GM18861 (cell line): Measurements from ENCODE around the gene PRELID1.

Experiments used
- ATAC-seq: cut with Tn5 transposase; IDR thresholded peaks from one replicate; pipeline ENCODE4 v1.9.1; 2021; ENCODE audit not compliant: unreplicated experiment

PRELID1 gene

DNA sequence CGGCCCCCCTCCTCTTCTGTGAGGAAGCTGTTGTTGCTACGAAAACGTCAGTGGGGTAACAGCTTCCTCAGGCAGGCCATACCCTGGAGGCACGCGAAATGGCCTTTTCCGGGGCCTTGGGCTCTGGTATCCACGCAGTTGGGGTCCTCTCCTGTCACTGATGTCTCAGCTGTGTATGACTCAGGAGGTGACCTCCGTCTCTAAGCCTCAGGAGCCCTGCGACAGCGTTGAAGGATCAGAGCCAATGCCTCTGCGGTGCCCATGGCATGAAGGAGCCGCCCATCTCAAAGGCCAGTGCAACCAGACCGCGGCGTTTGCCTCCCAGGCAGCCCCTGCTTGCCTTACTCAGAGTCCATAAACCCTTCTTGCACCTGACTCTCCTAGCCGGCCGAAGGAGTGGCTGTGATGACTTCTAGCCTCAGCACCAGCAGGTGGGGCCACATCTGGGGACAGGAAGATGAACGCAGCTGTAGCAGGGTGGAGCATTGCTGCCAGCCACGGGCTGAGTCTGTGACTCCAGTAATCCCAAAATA, 9.1 kb downstream of the PRELID1 start:
- ATAC-seq = peak; percentile 25

DNA sequence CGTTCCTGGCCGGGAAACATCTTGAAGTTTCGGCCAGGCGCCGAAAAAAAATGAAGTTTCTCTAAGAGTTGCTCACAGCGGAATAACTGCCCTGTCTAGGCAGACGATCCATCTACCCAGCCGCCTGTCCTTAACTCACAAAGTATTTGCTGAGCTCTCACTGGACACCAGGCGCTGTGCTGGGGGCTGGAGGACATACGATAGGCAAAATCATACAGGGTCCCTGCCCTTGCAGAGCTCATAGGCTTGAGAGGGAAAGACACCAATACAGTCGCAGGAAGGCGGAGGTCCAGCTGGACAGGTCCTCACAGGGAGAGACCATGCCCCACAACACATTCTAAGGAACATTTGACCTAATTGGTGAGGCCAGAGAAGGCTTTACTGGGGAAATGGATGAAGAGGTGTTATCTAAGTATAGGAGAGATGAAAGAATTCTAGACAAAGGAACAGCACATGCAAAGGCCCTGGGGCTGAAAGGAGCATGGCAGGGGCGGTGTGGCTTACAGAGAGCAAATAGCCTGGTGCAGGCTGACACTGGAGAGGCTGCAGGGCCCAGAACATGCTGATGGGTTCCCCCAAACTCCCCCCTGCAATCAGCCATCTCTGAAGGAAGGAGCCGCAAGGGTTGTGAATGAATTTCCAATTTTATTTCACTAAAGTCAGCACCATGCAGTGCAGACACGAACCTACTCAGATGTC, 10.1 kb downstream of the PRELID1 start:
- ATAC-seq = no peak

GRCh38 chr5:177314376-177315342, 11.1 kb downstream of the PRELID1 start:
- no peak for ATAC-seq

DNA sequence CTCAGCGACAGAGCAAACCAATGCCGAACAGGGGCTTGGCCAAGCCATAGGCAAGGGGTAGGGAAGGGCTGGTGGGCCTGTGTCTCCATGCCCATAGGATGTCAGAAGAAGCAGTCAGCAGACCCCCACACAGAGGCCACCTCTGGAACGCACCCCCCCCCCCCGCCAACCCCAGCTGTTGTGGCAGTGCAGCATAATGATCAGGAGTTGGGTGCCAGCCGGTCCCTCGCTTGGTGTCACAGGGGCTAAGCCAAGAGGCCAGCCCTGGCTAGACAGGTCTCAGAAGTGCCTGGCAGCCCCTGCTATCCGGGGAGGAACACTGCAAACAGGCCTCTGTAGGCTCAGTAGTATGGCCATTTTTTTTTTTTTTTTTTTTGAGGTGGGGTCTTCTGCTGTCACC, 11.8 kb downstream of the PRELID1 start:
- ATAC-seq = no peak

DNA sequence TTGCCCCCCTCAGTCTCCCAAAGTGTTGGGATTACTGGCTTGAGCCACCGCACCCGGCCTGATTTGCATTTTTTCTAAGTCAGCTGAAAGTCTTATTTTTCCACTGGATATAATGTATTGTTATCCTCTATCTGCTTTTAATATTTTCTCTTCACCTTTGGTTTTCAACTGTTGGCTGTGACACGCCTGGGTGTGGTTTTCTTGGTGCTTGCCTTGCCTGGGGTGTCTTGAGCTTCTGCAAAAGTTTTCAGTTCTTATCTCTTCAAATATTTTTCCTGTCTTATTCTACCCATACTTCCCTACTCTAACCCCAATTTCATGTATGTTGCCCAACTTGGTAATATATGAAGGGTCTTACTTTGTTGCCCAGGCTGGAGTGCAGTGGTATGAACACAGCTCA, 12.4 kb downstream of the PRELID1 start:
- ATAC-seq = no peak

DNA sequence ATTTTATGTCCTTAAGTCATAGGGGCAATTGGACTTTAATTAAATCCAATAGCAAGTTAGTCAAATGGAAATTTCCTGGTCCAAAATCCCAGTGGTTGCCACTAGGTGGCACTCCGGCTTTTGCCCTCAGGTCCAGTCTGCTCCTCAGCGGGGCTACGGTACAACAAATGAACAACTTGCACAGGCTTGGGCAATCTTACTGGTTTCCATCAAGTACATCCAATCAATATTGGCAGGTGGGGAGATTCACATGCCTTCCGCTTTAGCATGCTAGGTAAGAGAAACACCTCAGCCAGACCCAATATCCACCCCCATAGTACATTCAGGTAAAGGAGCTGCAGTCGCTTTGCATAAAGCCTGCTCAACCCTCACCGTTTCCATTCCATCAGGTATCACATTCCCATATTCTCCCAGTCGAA, 14.4 kb downstream of the PRELID1 start:
- no peak for ATAC-seq

DNA sequence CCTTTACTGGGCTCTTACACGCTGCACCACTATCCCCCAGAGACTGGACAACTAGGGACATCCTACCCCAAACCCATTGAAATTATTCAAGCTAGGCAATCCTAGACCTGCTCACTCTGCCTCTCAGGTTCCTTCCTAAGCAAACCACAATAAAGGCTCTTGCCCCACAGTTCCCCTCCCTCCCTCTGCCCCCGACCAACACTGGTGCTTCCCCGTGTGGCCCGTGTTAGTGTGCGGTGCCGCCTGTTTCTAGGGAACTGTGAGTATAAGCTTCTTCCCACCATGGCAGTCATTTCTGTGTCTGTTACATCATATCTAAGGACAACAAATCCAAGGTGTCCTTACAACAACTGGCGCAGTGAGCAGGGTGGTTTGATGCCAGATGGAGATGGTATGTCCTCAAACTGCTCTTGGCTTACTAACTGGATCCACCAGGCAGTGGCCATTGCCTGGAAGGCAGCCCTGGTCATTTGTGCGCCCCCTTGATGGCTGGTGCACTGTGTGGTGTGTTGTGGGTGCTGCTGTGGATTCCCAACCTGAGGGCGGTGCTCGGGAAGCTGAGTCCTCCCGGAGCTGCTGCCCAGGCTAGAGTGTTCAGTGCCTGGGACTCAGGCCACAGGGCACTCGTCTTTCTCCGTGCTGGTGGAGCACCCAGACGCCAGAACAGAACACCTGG, 16.5 kb downstream of the PRELID1 start:
- ATAC-seq = no peak

DNA sequence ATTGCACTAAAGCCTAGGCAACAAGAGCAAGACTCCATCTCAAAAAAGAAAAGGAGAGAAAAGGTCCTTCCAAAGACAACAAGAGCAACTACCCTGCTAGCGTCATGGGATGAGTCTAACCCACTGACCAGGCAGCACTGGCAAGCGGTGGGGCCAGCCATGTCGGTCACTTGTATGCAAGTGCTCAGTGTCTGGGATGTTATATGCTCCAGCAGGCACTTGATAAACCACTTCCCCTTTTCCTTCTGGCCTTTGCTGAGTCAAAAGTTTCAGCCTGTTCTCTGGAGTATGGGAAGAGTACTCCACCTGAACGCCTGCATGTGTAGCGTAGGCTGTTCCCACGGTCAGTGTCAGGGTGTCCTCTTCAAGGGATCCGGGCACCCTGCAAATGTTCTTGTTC, 17.3 kb downstream of the PRELID1 start:
- ATAC-seq = no peak

DNA sequence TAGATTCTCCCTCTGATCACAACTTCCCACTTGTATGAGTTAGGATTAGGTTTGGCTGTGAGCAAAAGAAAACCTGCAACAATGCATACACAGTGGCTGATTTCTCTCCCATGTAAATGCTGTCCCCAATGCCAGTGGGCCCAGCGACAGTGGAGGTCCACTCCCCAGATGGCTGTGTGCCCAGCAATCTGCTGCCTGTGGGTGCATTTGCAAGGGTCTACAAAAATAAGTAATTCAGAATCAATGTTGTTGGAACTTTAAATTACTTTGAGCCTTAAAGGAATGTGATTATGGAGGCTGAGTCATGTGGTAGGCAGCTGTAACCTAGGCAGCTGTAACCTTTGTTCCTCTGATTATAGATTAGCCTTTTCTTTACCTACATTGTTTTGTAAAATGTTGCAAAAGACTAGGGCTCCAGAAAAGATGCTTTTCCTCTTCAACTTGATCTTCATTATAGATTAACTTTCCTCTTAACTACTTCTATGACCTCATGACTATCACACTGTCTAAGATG, 22.3 kb downstream of the PRELID1 start:
- ATAC-seq = no peak

DNA sequence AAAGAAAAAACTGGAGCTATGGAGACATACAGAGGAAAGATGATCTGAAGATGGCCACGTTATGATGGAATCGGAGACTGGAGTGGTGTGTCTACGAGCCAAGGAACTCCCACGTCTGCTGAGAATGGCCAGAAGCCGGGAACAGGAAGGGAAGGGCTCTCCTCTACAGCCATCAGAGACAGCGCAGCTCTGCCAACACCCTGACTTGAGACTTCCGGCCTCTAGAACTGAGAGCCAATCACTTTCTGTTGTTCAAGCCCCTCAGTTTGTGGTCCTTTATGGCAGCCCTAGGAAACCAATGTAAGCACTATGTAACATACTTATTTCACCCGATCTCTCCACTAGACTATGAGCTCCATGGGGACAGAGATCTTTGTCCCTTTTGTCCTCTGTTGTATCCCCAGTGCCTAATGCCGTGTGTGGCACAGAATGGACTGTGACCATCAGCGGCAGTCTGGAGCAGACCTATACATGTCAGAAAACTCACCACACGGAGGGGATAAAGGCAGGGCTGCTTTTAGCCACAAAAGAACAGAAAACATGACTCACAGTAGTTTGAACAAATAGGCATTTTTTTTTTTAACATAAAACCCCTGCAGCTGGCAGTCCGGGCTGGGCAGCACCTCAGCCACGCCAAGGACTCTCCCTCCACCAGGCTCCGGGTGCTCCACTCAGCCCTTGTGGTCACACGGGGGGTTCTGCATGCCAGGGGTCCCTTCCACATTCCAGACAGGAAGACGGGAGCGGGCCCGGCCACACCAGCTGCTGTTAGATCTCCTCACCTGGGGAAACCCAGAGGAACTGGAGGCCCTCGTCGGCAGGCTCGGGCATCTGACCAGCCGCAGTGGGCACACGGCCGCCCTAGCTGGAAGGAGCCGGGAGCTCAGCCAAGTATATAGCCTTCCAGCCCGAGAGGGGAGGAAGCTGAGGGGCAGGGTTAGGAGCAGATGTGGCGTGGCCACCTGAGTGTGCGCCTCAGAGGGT, 24.2 kb downstream of the PRELID1 start:
- ATAC-seq = no peak

GRCh38 chr5:177328545-177329231, 25.1 kb downstream of the PRELID1 start:
- ATAC-seq = no peak

DNA sequence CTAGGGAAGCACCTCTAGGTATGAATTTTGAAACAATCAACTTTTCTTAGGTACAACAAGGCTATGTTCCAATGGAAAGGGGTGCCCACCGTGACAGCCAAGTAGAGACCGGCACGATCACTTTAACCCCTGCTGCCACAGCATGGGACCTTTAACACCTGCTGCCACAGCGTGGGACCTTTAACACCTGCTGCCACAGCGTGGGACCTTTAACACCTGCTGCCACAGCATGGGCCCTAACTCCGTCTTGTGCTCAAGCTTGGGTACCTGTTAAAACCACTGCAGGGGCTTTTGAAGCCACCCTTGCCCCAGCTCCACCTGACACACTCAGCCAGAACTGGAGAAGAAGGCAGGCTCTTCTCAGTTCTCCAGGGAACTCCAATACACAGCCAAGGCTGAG, 26.3 kb downstream of the PRELID1 start:
- no peak for ATAC-seq

GRCh38 chr5:177330991-177331842, 27.6 kb downstream of the PRELID1 start:
- no peak for ATAC-seq

DNA sequence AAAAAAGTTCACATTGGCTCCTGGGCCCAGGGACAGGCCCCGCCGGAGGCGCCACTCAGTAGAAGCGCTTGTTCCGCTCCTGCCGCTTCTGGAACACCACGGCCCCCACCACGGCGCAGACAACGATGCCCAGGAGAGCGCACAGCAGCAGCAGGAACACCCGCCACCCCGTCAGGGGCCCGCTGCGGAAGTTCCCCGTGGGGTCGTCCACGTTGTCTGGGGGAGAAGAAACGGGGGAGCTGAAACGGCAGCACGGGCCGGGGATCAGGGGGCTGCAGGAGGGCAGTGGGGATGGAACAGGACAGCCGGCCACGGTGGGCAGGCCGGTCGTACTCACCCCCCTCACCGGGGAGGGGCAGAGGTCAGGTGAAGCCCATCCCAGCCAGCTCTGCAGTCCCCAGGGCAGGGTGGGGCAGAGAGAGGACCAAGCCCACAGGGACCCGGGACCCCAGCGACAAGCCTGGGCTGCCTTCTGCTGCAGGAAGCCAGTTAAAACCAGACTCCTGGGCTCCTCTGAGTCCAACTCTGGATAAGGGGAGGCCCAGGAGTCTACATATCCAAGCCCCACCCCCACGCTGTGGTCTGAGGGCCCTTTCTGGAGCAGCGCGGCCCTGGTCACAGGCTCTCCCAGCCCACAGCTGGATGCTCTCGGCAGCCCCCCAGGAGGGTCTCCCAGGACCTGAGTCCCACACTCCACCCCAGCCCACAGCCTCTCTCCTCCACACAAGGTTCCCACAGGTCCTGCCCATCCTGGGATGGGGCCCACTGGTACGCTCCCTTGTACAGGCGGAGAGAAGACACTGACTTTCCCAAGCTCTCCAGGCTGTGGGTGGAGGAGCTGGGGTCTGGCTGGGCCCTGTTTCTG, 28.7 kb downstream of the PRELID1 start:
- ATAC-seq = no peak

GRCh38 chr5:177332896-177333260, 29.3 kb downstream of the PRELID1 start:
- ATAC-seq = no peak

DNA sequence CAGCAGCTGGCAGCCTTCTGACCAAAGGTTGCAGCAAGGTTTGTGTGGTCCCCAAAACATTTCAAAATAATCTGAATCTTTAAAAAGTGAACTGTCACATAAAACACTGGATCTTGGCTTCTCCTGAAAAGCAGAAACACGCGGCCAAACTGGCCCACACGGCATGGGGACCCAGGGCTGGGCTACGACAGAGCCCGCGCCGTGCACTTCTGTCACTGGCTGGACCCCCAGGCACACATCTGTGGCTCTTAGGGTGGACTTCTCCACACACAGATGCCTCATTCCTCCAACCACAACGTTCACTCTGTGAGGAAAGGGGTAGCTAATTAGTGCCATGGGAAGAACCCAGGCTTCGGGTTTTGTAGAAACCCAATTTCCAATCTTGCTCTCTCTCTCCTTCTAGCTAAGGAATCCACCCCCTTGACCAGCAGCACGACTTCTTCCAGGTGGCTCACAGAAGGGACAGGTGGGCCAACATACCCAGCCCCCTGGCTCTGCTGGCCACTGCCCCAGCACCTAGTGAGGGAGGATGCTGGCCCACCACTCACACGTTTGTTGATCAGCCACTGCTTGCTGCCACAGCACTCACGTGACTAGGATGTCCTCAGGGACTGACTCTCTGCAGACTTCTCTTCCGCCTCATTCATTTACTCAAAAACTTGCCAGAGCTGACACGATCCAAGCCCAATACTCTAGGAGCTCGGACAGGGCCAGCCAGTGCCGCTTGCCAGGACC, 30.0 kb downstream of the PRELID1 start:
- no peak for ATAC-seq

GRCh38 chr5:177334155-177334551, 30.6 kb downstream of the PRELID1 start:
- no peak for ATAC-seq
